Panc1 (cell line): Measurements from ENCODE around the gene PRELID3B. TPM values are rescaled to one million over a fixed set of nuclear protein-coding genes. Genes with fewer than 3 reads are reported as not detected.

Source experiments
- ATAC-seq: fragments of 200-7000 bp; cut with Tn5 transposase; 2 replicates; pipeline ENCODE4 v1.9.1; 2020; ENCODE audit warnings: mild to moderate bottlenecking, moderate library complexity
- BruUV-seq: library from RNA; stranded (reverse); fragments of 400-500 nt; replicated peaks from 2 replicates; lab custom pipeline; 2021; lab: Mats Ljungman, UMichigan
- CTCF ChIA-PET: fragments of 300-600 bp; sonication (Branson Sonifier 250); formaldehyde crosslinking; loops from one replicate; lab custom pipeline; 2022; ENCODE audit warnings: antibody characterized with exemption; lab: Charles Lee
- POLR2A ChIA-PET: fragments of 300-600 bp; sonication (Branson Sonifier 250); formaldehyde crosslinking; loops from one replicate; lab custom pipeline; 2022; ENCODE audit warnings: antibody characterized with exemption; lab: Charles Lee
- DNase-seq: peaks from one replicate; pipeline ENCODE4 v3.0.0-alpha.2; 2010; ENCODE audit warnings: low read depth, low spot score
- H3K27ac ChIP-seq: 2 replicates; pipeline ENCODE4 v1.5.1; 2011; ENCODE audit warnings: mild to moderate bottlenecking, low read length, inconsistent platforms
- H3K27me3 ChIP-seq: fragments of 200-500 bp; sonication (Bioruptor generic); 2 replicates; pipeline ENCODE4 v1.6.0; 2014; ENCODE audit warnings: low read length, inconsistent platforms; ENCODE audit not compliant: control insufficient read depth, insufficient read depth
- H3K36me3 ChIP-seq: fragments of 200-500 bp; sonication (Bioruptor generic); 2 replicates; pipeline ENCODE4 v1.5.1; 2014; ENCODE audit warnings: inconsistent platforms, mild to moderate bottlenecking, low read length, moderate library complexity; ENCODE audit not compliant: control insufficient read depth, insufficient read depth
- H3K4me1 ChIP-seq: 2 replicates; pipeline ENCODE4 v1.5.1; 2011; ENCODE audit warnings: inconsistent platforms, mild to moderate bottlenecking, low read length, moderate library complexity; ENCODE audit not compliant: control insufficient read depth, insufficient read depth
- H3K4me3 ChIP-seq, 2 experiments: 2 replicates each; pipeline ENCODE4 v1.5.1; 2011 to 2012; ENCODE audit warnings: low read depth in 2 of 2, low read length in 2 of 2, mild to moderate bottlenecking in 2 of 2, inconsistent platforms in 1 of 2, moderate library complexity in 1 of 2
- H3K9me3 ChIP-seq: fragments of 200-500 bp; sonication (Bioruptor generic); 2 replicates; pipeline ENCODE4 v1.5.1; 2014; ENCODE audit warnings: low read depth, mild to moderate bottlenecking, inconsistent platforms, low read length, moderate library complexity; ENCODE audit not compliant: control insufficient read depth, insufficient read depth
- POLR2AphosphoS5 ChIP-seq: IDR thresholded peaks from 2 replicates; pipeline ENCODE4 v1.6.1; 2012; ENCODE audit warnings: mild to moderate bottlenecking, low read depth, low read length, moderate library complexity
- SIN3A ChIP-seq: IDR thresholded peaks from 2 replicates; pipeline ENCODE4 v1.6.1; 2012; ENCODE audit warnings: low read depth, mild to moderate bottlenecking, low read length, moderate library complexity, borderline replicate concordance; ENCODE audit not compliant: insufficient read depth
- TCF7L2 ChIP-seq: IDR thresholded peaks from 2 replicates; pipeline ENCODE4 v1.6.1; 2011; ENCODE audit warnings: mild to moderate bottlenecking, low read depth, low read length, inconsistent platforms
- in situ Hi-C: cut with HindIII; loops from 2 replicates; pipeline ENCODE4 v1.10.0; 2016; ENCODE audit warnings: low sequenced_read_pairs, low pct_unique_long_range_greater_than_20kb
- intact Hi-C: fragments of 100-400 bp; cut with micrococcal nuclease; formaldehyde crosslinking; loops from one replicate; pipeline ENCODE4 v1.10.0; 2022; ENCODE audit not compliant: unreplicated experiment
- total RNA-seq: library from RNA; stranded (reverse); gene quantifications from one replicate; pipeline ENCODE4 v1.2.1, GENCODE V29; 2021; ENCODE audit not compliant: unreplicated experiment
- TF ChIP-seq, protein P1 (sequence below): fragments of 450-650 bp; IDR thresholded peaks from 2 replicates; pipeline ENCODE4 v1.5.1; 2017; ENCODE audit warnings: mild to moderate bottlenecking
- TF ChIP-seq, protein P2 (sequence below), 2 experiments: IDR thresholded peaks; 2 replicates each; pipeline ENCODE4 v1.6.1; 2011 to 2012; ENCODE audit warnings: low read depth in 2 of 2, control low read depth in 1 of 2, low read length in 1 of 2, mild to moderate bottlenecking in 1 of 2, moderate library complexity in 1 of 2; ENCODE audit not compliant: insufficient read depth in 1 of 2

PRELID3B gene
- total RNA-seq, 1 experiment from 2014 or later: 131 TPM

DNA sequence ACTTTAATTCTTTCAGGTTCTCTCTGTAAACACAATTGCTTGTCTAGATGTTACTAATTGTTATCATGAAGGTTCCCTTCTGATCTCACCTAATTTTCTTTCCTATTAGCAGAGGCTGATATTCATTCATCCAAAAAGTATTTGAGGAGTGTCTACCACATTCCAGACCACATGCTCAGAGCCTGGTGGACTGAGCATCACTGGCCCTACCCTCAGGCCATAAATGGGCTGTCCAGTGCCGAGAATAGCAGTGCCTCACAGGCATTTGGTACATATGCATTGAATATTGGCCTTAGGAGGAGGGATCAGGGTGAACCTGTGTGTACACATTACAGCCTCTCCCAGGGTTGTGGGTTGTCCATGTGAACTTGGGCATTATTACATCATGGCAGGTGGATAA is 40.4 kb upstream of the PRELID3B start:
- peaks cover 9% of the 10 kb centered on the region for H3K27me3 ChIP-seq
- H3K36me3 ChIP-seq: no peaks in the 10 kb centered on the region
- CTCF ChIA-PET: interaction anchor here (1.9 kb wide), 1 partner anchor 213 kb away, joined by 5 read pairs; no protein-coding TSS in a partner anchor
- in situ Hi-C loops (no loop called here), intact Hi-C loops (no loop called here)
- no peak overlapping the region for H3K4me3 ChIP-seq
- H3K9me3 ChIP-seq: no peaks in the 10 kb centered on the region
- H3K4me1 ChIP-seq: no peaks in the 10 kb centered on the region
- POLR2A ChIA-PET: no interaction called here
- BruUV-seq: no TSS peak
- TF ChIP-seq SIN3A: no peak
- TF ChIP-seq, protein P1, sequence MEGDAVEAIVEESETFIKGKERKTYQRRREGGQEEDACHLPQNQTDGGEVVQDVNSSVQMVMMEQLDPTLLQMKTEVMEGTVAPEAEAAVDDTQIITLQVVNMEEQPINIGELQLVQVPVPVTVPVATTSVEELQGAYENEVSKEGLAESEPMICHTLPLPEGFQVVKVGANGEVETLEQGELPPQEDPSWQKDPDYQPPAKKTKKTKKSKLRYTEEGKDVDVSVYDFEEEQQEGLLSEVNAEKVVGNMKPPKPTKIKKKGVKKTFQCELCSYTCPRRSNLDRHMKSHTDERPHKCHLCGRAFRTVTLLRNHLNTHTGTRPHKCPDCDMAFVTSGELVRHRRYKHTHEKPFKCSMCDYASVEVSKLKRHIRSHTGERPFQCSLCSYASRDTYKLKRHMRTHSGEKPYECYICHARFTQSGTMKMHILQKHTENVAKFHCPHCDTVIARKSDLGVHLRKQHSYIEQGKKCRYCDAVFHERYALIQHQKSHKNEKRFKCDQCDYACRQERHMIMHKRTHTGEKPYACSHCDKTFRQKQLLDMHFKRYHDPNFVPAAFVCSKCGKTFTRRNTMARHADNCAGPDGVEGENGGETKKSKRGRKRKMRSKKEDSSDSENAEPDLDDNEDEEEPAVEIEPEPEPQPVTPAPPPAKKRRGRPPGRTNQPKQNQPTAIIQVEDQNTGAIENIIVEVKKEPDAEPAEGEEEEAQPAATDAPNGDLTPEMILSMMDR: no peak
- TF ChIP-seq, protein P2, sequence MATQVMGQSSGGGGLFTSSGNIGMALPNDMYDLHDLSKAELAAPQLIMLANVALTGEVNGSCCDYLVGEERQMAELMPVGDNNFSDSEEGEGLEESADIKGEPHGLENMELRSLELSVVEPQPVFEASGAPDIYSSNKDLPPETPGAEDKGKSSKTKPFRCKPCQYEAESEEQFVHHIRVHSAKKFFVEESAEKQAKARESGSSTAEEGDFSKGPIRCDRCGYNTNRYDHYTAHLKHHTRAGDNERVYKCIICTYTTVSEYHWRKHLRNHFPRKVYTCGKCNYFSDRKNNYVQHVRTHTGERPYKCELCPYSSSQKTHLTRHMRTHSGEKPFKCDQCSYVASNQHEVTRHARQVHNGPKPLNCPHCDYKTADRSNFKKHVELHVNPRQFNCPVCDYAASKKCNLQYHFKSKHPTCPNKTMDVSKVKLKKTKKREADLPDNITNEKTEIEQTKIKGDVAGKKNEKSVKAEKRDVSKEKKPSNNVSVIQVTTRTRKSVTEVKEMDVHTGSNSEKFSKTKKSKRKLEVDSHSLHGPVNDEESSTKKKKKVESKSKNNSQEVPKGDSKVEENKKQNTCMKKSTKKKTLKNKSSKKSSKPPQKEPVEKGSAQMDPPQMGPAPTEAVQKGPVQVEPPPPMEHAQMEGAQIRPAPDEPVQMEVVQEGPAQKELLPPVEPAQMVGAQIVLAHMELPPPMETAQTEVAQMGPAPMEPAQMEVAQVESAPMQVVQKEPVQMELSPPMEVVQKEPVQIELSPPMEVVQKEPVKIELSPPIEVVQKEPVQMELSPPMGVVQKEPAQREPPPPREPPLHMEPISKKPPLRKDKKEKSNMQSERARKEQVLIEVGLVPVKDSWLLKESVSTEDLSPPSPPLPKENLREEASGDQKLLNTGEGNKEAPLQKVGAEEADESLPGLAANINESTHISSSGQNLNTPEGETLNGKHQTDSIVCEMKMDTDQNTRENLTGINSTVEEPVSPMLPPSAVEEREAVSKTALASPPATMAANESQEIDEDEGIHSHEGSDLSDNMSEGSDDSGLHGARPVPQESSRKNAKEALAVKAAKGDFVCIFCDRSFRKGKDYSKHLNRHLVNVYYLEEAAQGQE (IDR thresholded peaks at IDR 0.05; ENCODE audit: insufficient read depth in 1 of 2, low read depth in 2 of 2, low read length in 1 of 2): no peak
- TF ChIP-seq POLR2AphosphoS5: no peak
- TF ChIP-seq TCF7L2: no peak
- ATAC-seq: no peak
- DNase-seq: no peak
- no peak overlapping the region for H3K27ac ChIP-seq

DNA sequence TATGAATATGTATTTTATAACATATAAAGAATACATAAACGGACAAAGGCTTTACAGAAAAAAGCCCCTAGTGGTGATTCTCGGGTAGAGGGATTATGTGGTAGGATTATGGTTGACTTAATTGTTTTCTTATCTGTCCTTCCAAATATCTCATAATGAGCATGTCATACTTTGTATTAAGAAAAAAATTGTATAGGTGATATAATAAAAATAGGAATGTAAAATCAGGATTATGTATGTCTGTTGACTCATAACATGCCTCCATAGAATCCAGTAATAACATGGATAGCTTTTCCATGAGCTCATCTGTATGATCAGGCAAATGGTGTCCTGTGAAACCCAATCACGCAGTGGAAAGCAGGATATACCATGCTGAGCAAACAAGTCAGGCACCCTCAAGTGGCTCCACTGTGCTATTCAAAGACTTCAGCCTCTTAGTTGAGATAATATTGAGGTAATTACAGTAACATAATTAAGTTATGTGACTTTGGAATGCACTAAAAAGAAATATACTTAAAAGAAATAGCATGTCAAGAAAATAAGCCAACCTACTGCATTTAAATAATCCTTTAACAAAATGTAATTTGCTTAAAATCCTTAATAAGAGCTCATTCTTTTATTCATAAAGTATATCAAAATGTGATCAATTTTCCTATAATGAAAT is 39.6 kb upstream of the PRELID3B start:
- ATAC-seq (no peak), DNase-seq (no peak)
- BruUV-seq: no TSS peak
- Histone ChIP-seq H3K27me3 (peaks cover 9% of the 10 kb centered on the region), H3K36me3 (no peaks in the 10 kb centered on the region), H3K27ac (no peak overlapping the region), H3K4me1 (no peaks in the 10 kb centered on the region), H3K9me3 (no peaks in the 10 kb centered on the region), H3K4me3 (no peak overlapping the region)
- TF ChIP-seq, protein P1: peak; percentile 28; the same call in 1 of the 2 replicates
- no peak for TF ChIP-seq POLR2AphosphoS5
- TF ChIP-seq, protein P2 (IDR thresholded peaks at IDR 0.05; ENCODE audit: insufficient read depth in 1 of 2, low read depth in 2 of 2, low read length in 1 of 2): no peak
- in situ Hi-C loops: no loop called here
- ChIA-PET POLR2A (no interaction called here), CTCF (no interaction called here)
- intact Hi-C loops: no loop called here
